ENCODE data around the gene RASSF5.
A peak's percentile ranks its signal among the peaks of the same experiment; 100 is the strongest.
"Not testable (repeated sequence)": the region's sequence is repeated elsewhere in the genome, so short reads cannot be mapped to it uniquely, and the experiment has no call there.

The RASSF5 gene

GRCh38 chr1:206477110-206477509 is 30.2 kb upstream of the RASSF5 start:
- DNase-seq, result no peak

DNA sequence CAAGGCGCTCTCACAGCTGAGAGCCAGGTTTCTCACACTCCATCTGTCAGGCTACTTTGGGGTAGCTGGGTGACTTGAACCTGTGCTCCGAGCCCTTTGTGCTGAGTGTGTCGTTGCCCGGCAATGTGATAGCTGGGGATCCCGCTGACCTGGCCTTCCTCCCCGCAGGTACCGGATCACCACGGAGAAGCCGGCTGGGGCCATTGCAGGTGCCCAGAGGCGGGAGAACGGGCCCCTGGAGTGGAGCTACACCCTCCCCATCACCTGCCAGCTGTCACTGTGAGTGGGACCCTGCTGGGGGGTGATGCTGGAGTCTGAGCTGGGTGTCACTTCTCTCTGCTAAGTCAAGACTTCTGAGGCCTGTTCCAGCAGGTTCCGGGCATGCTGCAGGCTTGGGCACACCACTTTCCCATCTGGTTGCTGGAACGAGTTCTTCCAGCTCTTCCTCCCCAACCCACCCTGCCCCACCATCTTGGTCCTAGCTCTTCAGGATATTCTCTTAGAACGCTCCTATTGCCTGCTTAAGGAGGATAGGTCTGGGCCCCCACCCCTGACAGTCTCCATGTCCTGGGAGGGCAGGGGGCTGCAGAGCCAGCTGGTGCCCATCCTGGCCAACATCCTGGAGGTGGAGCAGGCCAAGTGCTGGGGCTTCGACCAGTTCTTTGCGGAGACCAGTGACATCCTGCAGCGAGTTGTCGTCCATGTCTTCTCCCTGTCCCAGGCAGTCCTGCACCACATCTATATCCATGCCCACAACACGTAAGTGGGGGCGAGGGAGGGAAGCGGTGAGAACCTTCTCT is 29.6 kb upstream of the RASSF5 start:
- no peak for DNase-seq

GRCh38 chr1:206478746-206479145 is 28.6 kb upstream of the RASSF5 start:
- DNase-seq, result no peak

GRCh38 chr1:206479183-206480125 is 27.9 kb upstream of the RASSF5 start:
- DNase-seq, result peak; percentile 93

DNA sequence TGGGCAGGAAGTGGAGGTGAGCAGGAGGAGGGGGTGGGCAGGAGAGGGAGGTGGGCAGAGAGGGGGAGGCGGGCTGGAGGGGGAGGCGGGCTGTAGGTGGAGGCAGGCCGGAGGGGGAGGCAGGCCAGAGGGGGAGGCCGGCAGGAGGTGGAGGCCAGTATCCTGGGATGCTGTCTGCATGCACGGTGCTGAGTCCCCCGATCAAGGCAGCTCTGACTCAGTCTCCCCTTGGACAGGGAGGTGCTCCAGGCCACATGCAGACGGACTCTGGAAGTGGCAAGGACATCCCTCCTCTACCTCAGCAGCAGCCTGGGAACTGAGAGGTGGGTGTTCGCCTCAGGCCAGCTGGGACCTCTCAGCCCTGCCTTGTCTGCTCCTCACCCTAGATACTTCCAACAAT is 27.1 kb upstream of the RASSF5 start:
- DNase-seq, result no peak

DNA sequence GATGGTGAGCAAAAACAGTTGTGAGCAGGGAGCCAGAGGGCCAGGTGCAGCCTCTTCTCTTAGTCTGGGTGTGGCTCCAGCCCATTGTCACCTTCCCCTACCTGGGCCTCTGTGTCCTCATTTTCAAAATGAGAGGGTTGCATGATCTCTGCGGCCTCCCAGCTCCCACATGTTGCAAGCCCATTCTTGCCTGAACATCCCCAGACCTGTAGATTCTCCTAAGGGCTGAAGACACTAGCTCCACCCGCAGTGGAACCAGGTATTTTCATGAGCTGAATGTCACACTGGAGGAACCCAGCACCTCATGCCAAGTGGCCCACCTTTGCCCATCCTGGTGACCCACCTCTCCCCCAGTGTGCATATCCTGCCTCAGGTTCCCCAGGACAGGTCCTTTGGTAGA is 24.7 kb upstream of the RASSF5 start:
- DNase-seq, result no peak

DNA sequence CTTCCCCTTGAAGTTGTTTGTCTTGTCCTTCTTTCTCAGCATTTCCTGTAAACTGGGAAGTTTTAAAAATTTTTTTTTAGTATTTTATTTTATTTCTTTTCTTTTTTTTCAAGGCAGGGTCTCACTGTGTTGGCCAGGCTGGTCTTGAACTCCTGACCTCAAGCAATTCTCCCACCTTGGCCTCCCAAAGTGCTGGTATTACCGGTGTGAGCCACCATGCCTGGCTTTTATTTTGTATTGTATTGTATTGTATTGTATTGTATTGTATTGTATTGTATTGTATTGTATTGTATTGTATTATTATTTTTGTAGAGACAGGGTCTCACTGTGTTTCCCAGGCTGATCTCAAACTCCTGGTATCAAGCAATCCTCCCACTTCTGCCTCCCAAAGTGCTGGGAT is 23.5 kb upstream of the RASSF5 start:
- DNase-seq, result not testable (repeated sequence)

GRCh38 chr1:206484901-206485300 is 22.4 kb upstream of the RASSF5 start:
- DNase-seq, result no peak

- no peak for DNase-seq
Observed at GRCh38 chr1:206486995-206487788, 20.1 kb upstream of the RASSF5 start.

DNA sequence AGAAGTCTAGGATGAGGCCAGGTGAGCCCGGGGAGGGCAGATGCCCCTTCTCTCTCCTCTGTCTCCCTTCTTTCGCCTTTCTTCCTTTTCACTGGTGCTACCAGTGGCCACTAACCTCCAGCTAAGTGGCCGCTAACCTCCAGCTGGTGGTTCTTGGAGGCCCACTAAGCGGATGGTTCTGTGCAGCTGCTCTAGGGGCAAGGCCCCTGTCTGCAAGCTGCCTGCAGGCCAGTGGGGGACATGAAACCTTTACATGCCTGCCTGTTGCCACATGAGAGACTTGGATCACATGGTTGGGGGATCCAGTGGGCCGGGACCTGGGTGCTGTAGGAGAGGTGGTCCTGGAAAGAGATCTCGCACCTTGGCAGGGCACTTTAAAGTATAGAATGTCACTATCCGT is 19.4 kb upstream of the RASSF5 start:
- DNase-seq, result no peak

DNA sequence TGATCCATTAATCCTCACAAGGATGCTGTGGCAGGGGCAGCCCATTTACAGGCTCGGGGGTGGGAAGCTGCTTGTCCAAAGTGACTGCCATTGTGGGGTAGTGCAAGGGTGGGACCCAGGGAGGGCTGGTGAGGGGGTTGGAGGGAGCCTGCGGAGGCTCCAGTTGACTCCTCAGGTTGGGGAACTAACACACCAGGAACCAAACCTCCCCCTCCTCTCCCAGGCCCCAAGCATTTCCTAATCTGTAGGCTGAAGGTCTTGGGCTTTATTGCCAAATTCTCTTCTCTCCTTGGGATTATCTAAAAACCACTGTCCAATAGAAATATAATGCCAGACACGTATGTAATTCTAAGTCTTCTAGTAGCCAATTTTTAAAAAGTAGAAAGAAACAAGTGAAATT is 18.9 kb upstream of the RASSF5 start:
- no peak for DNase-seq

DNA sequence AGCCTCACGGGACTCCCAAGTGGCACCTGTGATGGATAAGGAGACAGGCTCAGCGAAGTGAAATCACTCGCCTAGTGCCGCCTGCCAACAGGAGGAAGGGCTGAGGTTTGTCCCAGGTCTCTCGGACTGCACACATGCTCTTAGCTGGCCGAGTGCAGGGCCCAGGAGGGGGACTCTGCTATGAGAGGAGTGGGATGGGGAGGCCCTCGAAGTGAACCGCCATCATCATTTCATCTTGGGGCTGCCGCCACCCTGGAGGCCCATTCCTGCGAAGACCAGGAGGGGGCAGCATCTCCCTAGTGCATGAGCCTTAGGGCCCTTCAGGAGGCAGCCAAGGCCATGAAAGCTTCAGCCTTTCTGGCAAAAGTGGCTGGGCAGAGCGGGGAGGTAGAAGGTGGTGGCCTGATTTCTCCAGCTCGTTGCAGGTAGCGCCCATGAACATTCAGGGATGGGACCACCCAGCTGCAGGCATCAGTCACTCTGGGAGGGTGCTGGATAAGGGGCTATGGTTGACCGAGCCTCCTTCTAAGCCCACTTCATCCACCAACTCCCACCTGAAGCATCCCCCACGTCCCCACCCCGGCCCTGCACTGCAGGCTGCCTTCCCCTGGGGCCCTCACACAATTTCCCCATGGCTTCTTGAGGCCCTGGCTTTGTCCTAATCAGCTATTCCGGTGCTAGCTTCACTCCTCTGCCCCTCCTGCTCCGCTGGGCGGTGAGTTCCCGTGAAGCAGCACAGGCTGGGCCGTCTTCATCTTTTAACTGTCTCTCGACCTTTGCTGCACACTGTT is 17.2 kb upstream of the RASSF5 start:
- DNase-seq, result peak; percentile 91

DNA sequence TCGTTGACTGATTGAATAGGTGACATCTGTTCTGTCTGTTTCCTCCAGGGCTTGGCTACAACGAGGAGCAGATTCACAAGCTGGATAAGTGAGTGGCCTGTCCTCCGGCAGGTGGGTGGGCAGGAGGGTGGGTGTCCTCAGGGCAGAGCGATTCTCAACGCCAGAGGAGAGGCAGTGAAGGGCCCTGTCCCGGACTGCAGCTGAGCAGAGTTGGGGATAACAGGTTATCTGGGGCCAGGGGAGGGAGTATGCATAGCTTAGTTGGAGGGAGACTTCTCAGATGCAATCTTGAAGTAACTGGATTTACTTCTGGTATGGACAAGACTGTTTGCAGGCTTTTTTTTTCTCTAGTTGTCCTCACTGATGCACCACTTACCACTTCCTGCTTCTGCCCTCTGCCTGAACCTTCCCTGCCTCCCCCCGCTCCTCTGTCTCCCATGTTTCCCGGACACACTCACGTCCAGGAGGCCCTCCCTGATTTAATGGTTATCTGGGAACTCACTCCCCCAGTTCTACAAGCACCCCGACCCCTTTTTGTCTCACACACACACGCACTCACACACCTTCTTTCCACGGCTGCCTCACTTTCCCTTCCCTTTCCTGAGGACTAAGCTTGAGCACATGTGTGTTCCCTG is 16.4 kb upstream of the RASSF5 start:
- no peak for DNase-seq

DNA sequence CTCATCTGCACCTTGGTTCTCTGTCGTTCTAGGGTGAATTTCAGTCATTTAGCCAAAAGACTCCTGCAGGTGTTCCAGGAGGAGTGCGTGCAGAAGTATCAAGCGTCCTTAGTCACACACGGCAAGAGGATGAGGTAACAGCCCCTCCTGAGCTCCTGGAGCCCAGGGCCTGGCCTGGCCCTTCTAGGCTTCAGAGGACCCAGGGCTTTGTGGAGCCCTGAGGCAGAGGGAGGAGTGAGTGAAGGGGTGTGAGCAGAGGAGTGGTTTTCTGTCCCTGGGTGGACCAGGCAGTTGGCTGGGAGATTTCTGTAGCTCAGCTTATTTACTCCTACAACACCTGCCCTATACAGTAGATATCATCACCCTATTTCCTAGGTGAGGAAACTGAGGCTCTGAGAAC is 15.7 kb upstream of the RASSF5 start:
- DNase-seq, result no peak

GRCh38 chr1:206492589-206492988 is 14.7 kb upstream of the RASSF5 start:
- DNase-seq, result no peak

DNA sequence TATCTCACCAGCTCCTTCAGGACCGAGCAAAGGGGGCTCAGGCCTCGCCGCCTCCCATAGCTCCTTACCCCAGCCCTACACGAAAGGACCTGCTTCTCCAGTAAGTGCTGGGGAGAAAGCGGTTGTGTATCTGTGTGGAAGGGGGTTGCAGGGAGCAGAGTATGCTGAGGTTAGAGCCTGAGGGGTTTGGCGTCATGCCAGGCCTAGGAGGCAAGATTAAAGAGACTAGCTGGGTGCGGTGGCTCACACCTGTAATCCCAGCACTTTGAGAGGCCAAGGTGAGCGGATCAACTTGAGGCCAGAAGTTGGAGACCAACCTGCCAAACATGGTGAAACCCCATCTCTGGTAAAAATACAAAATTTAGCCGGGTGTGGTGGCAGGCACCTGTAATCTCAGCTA is 14.1 kb upstream of the RASSF5 start:
- DNase-seq, result peak; percentile 22

GRCh38 chr1:206495011-206495461 is 12.3 kb upstream of the RASSF5 start:
- DNase-seq, result no peak

GRCh38 chr1:206495493-206496046 is 11.8 kb upstream of the RASSF5 start:
- DNase-seq, result no peak

- DNase-seq, result no peak
Observed at GRCh38 chr1:206496131-206496793, 11.1 kb upstream of the RASSF5 start.

DNA sequence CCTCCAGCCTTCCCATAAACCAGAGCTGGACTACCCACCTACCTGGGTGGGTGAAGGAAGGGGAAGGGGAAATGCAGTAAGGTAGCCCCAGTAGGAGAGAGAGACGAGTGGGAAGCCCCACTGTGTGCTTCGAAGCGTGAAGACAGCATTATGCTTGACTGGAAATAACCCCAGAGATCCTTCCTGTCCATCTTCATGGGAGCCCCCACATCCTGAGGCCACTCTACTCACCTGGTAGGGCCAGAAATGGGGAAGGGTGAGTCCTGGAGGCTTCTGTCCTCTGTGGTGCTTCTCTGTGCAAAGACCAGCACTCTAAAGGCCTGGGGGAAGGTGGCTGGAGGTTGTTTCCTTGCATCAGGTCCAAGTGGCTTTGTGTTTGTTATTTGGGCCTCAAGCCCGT is 10.0 kb upstream of the RASSF5 start:
- DNase-seq, result no peak

GRCh38 chr1:206497774-206498173 is 9.6 kb upstream of the RASSF5 start:
- DNase-seq, result no peak

All from NCI-H82 (cell line).